Body of pancreas (tissue), 4 donors: Measurements from ENCODE around the gene PRR18.

Source experiments
- CTCF ChIP-seq, 7 experiments: fragments of 450-650 bp in 4 of 7; fragments of 200-600 bp in 3 of 7; sonication (generic) in 3 of 7; IDR thresholded peaks; one replicate each; pipeline ENCODE4 v1.5.1; 2016 to 2019; ENCODE audit warnings: antibody characterized with exemption in 7 of 7
- POLR2A ChIP-seq, 3 donors: fragments of 450-650 bp; IDR thresholded peaks; one replicate each; pipeline ENCODE4 v1.6.1; 2016; ENCODE audit warnings: antibody characterized with exemption in 3 of 3, mild to moderate bottlenecking in 2 of 3

DNA sequence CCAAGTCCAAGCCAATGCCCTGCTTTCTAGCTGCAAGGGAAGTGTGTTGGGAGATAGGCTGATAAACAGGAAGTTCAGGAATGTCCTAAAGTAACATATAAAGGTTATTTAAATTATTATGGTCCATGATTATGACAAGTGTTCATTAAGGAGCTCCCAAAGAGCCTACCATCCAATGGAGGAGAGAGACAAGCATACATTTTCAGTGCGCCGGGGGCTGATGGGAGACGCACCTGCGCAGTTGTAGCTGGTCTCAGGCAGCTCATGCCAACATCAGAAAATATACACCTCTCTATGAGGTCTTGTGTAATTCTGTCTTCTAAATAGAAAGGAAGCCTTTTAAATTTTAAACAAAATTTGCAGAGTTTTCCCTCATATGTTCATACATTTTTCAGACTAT is 46.8 kb upstream of the PRR18 start:
- TF ChIP-seq CTCF (IDR thresholded peaks at IDR 0.05) (no peak), POLR2A (IDR thresholded peaks at IDR 0.05) (no peak)
